ENCODE results near the gene CZIB.
"Not testable (repeated sequence)": the region's sequence is repeated elsewhere in the genome, so short reads cannot be mapped to it uniquely, and the experiment has no call there.

The CZIB gene

GRCh38 chr1:53207726-53208125 is 12.7 kb downstream of the CZIB start:
- H3K4me3 ChIP-seq (ENCODE audit: low read length), result no peak overlapping the region
- no peak overlapping the region for H3K9ac ChIP-seq (ENCODE audit: low read length)
- H3F3A ChIP-seq (ENCODE audit: insufficient read depth, low read length), result no peaks in the 10 kb centered on the region
- H3K4me2 ChIP-seq (ENCODE audit: low read depth, low read length), result no peak overlapping the region
- 0 out of 2 replicates have a peak, but pooled peaks cover 3% of the 10 kb centered on the region for H3K36me3 ChIP-seq (replicated peaks; ENCODE audit: insufficient read depth, low read length)
- no peaks in the 10 kb centered on the region for H3K9me2 ChIP-seq (replicated peaks; ENCODE audit: insufficient read depth, low read length)
- no peak overlapping the region for H2AFZ ChIP-seq (ENCODE audit: low read length)
- no peaks in the 10 kb centered on the region for H3K9me3 ChIP-seq (replicated peaks; ENCODE audit: insufficient read depth, low read length)
- no peaks in the 10 kb centered on the region for H3K27me3 ChIP-seq (replicated peaks; ENCODE audit: insufficient read depth, low read length)
- no peaks in the 10 kb centered on the region for H4K20me1 ChIP-seq (ENCODE audit: insufficient read depth, low read length)
- no peak for DNase-seq
- no peaks in the 10 kb centered on the region for H3K4me1 ChIP-seq (ENCODE audit: low read length)
- TF ChIP-seq EZH2 (optimal IDR thresholded peaks at IDR 0.05; ENCODE audit: low read depth, low read length) (no peak), CTCF (IDR thresholded peaks at IDR 0.05; ENCODE audit: low read length) (no peak), EZH2phosphoT487 (IDR thresholded peaks at IDR 0.05; ENCODE audit: low read length) (no peak)
- H3K27ac ChIP-seq (ENCODE audit: low read length), result no peak overlapping the region
- H3K79me2 ChIP-seq (ENCODE audit: low read length), result no peaks in the 10 kb centered on the region

- H3K4me2 ChIP-seq (ENCODE audit: low read depth, low read length), result no peak overlapping the region
- no peaks in the 10 kb centered on the region for H3K9me2 ChIP-seq (replicated peaks; ENCODE audit: insufficient read depth, low read length)
- DNase-seq, result no peak
- no peak overlapping the region for H3K9ac ChIP-seq (ENCODE audit: low read length)
- no peaks in the 10 kb centered on the region for H3K79me2 ChIP-seq (ENCODE audit: low read length)
- H3K4me1 ChIP-seq (ENCODE audit: low read length), result no peaks in the 10 kb centered on the region
- no peaks in the 10 kb centered on the region for H3F3A ChIP-seq (ENCODE audit: insufficient read depth, low read length)
- TF ChIP-seq EZH2phosphoT487 (IDR thresholded peaks at IDR 0.05; ENCODE audit: low read length) (no peak), CTCF (IDR thresholded peaks at IDR 0.05; ENCODE audit: low read length) (no peak)
- no peaks in the 10 kb centered on the region for H4K20me1 ChIP-seq (ENCODE audit: insufficient read depth, low read length)
- no peak overlapping the region for H3K4me3 ChIP-seq (ENCODE audit: low read length)
- no peak overlapping the region for H3K27ac ChIP-seq (ENCODE audit: low read length)
- H2AFZ ChIP-seq (ENCODE audit: low read length), result no peak overlapping the region
- no peaks in the 10 kb centered on the region for H3K9me3 ChIP-seq (replicated peaks; ENCODE audit: insufficient read depth, low read length)
- no peaks in the 10 kb centered on the region for H3K27me3 ChIP-seq (replicated peaks; ENCODE audit: insufficient read depth, low read length)
- 0 out of 2 replicates have a peak, but pooled peaks cover 3% of the 10 kb centered on the region for H3K36me3 ChIP-seq (replicated peaks; ENCODE audit: insufficient read depth, low read length)
Observed at GRCh38 chr1:53206735-53207379, 13.6 kb downstream of the CZIB start.

- not testable (repeated sequence) for H3K27ac ChIP-seq (ENCODE audit: low read length); H3K9ac ChIP-seq (ENCODE audit: low read length); H3K9me2 ChIP-seq (replicated peaks; ENCODE audit: insufficient read depth, low read length); H3K4me2 ChIP-seq (ENCODE audit: low read depth, low read length); H2AFZ ChIP-seq (ENCODE audit: low read length); H3K36me3 ChIP-seq (replicated peaks; ENCODE audit: insufficient read depth, low read length); H3K79me2 ChIP-seq (ENCODE audit: low read length); H3K27me3 ChIP-seq (replicated peaks; ENCODE audit: insufficient read depth, low read length); H3K4me3 ChIP-seq (ENCODE audit: low read length); H3K4me1 ChIP-seq (ENCODE audit: low read length); H3K9me3 ChIP-seq (replicated peaks; ENCODE audit: insufficient read depth, low read length); H3F3A ChIP-seq (ENCODE audit: insufficient read depth, low read length); H4K20me1 ChIP-seq (ENCODE audit: insufficient read depth, low read length); DNase-seq
Observed at GRCh38 chr1:53206083-53206685, 14.2 kb downstream of the CZIB start.

- H3K27me3 ChIP-seq (replicated peaks; ENCODE audit: insufficient read depth, low read length); H3K9me3 ChIP-seq (replicated peaks; ENCODE audit: insufficient read depth, low read length); H3K79me2 ChIP-seq (ENCODE audit: low read length); H3F3A ChIP-seq (ENCODE audit: insufficient read depth, low read length); H3K9ac ChIP-seq (ENCODE audit: low read length); H3K27ac ChIP-seq (ENCODE audit: low read length); H3K9me2 ChIP-seq (replicated peaks; ENCODE audit: insufficient read depth, low read length); H3K4me3 ChIP-seq (ENCODE audit: low read length); H4K20me1 ChIP-seq (ENCODE audit: insufficient read depth, low read length); H3K4me2 ChIP-seq (ENCODE audit: low read depth, low read length); H3K4me1 ChIP-seq (ENCODE audit: low read length); H2AFZ ChIP-seq (ENCODE audit: low read length); DNase-seq; H3K36me3 ChIP-seq (replicated peaks; ENCODE audit: insufficient read depth, low read length): not testable (repeated sequence)
Observed at GRCh38 chr1:53205496-53205895, 14.9 kb downstream of the CZIB start.
